ENCODE data around the gene STXBP5. TPM values are rescaled to one million over a fixed set of nuclear protein-coding genes. Genes with fewer than 3 reads are reported as not detected.
A peak's percentile ranks its signal among the peaks of the same experiment; 100 is the strongest.

STXBP5 gene
- total and polyA plus RNA-seq, 2 of the 13 experiments (the other 11 are each of a cell fraction or from before 2014, with no cell fraction given): 8.8 to 19.4 TPM

DNA sequence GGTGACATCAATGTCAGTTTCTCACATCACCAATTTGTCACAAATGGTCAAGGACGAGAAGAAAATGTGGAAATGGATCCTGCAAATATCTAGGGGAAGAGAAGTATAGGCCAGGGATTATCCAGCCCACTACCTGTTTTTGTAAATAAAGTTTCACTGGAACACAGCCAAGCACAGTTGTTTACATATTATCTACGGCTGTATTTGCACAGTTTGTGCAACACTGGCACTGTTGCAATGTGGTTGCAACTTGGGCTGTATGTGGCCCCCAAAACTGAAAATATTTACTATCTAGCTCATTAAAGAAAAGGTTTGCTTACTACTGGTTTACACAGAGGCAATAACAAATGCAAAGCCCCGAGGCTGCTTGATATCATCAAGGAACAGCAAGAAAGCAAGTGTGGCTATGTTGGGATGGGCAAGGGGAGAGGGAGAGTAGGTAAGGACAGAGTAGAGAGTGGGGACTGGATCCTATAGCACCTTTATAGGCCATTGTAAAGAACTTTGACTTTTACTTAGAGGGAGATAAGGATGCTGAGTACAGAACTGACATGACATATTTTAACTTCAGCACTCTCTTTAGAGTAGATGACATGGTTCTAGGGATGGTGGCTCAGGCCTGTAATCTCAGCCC is 11.8 kb upstream of the STXBP5 start (continued):
- TF ChIP-seq ZNF746 (CRISPR knock-in tag; IDR thresholded peaks at IDR 0.05): no peak
- TF ChIP-seq RNF2 (conservative IDR thresholded peaks at IDR 0.05; ENCODE audit: low read depth): no peak
- TF ChIP-seq ZNF17 (CRISPR knock-in tag; IDR thresholded peaks at IDR 0.05): no peak
- no peak for TF ChIP-seq GPBP1L1 (CRISPR knock-in tag; IDR thresholded peaks at IDR 0.05)
- peak; percentile 69; the same call in 1 of the 2 replicates for TF ChIP-seq ZNF772 (CRISPR knock-in tag; IDR thresholded peaks at IDR 0.05)
- no peak for TF ChIP-seq ZNF530 (CRISPR knock-in tag; IDR thresholded peaks at IDR 0.05; ENCODE audit: low read depth)
- no peak; the same call in 1 of the 2 replicates for TF ChIP-seq MAZ (IDR thresholded peaks at IDR 0.05; ENCODE audit: borderline replicate concordance, low read depth, low read length)
- peak; percentile 82 for TF ChIP-seq MAZ (CRISPR knock-in tag; IDR thresholded peaks at IDR 0.05; ENCODE audit: low read depth)
- no peak for TF ChIP-seq PHF20 (CRISPR knock-in tag; IDR thresholded peaks at IDR 0.05)
- TF ChIP-seq ZNF616 (CRISPR knock-in tag; IDR thresholded peaks at IDR 0.05; ENCODE audit: low read depth): no peak
- no peak for TF ChIP-seq TAF1 (CRISPR knock-in tag; IDR thresholded peaks at IDR 0.05)
- TF ChIP-seq ZNF33B (CRISPR knock-in tag; IDR thresholded peaks at IDR 0.05): 0 out of 2 replicates have a peak, but pooled peaks have one; percentile 59
- TF ChIP-seq ZKSCAN8 (CRISPR knock-in tag; IDR thresholded peaks at IDR 0.05; ENCODE audit: borderline replicate concordance): no peak
- TF ChIP-seq FOXA1 (IDR thresholded peaks at IDR 0.05): peak; percentile 98
- peak; percentile 97 for TF ChIP-seq FOXA1 (CRISPR knock-in tag; IDR thresholded peaks at IDR 0.05)
- TF ChIP-seq MLLT10 (CRISPR knock-in tag; IDR thresholded peaks at IDR 0.05): no peak
- TF ChIP-seq ZNF562 (CRISPR knock-in tag; IDR thresholded peaks at IDR 0.05; ENCODE audit: borderline replicate concordance): no peak
- no peak; the same call in 1 of the 2 replicates for TF ChIP-seq MAFF (IDR thresholded peaks at IDR 0.05; ENCODE audit: low read depth, low read length)
- TF ChIP-seq NR2F2 (IDR thresholded peaks at IDR 0.05; ENCODE audit: borderline replicate concordance, low read depth): peak; percentile 66
- TF ChIP-seq ZBED4 (CRISPR knock-in tag; IDR thresholded peaks at IDR 0.05; ENCODE audit: borderline replicate concordance): peak; percentile 36; the same call in 1 of the 2 replicates
- TF ChIP-seq, protein P1, sequence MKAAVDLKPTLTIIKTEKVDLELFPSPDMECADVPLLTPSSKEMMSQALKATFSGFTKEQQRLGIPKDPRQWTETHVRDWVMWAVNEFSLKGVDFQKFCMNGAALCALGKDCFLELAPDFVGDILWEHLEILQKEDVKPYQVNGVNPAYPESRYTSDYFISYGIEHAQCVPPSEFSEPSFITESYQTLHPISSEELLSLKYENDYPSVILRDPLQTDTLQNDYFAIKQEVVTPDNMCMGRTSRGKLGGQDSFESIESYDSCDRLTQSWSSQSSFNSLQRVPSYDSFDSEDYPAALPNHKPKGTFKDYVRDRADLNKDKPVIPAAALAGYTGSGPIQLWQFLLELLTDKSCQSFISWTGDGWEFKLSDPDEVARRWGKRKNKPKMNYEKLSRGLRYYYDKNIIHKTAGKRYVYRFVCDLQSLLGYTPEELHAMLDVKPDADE (CRISPR knock-in tag; IDR thresholded peaks at IDR 0.05): no peak
- TF ChIP-seq, protein P2, sequence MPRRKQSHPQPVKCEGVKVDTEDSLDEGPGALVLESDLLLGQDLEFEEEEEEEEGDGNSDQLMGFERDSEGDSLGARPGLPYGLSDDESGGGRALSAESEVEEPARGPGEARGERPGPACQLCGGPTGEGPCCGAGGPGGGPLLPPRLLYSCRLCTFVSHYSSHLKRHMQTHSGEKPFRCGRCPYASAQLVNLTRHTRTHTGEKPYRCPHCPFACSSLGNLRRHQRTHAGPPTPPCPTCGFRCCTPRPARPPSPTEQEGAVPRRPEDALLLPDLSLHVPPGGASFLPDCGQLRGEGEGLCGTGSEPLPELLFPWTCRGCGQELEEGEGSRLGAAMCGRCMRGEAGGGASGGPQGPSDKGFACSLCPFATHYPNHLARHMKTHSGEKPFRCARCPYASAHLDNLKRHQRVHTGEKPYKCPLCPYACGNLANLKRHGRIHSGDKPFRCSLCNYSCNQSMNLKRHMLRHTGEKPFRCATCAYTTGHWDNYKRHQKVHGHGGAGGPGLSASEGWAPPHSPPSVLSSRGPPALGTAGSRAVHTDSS (CRISPR knock-in tag; conservative IDR thresholded peaks at IDR 0.05): no peak
- TF ChIP-seq ZNF414 (CRISPR knock-in tag; IDR thresholded peaks at IDR 0.05): peak; percentile 49; the same call in 1 of the 2 replicates
